GM19372 (cell line): ENCODE results near the gene ZNF593.

Experiments
- ATAC-seq: cut with Tn5 transposase; IDR thresholded peaks from one replicate; pipeline ENCODE4 v1.9.1; 2021; ENCODE audit warnings: mild to moderate bottlenecking, low read depth, moderate library complexity; ENCODE audit not compliant: unreplicated experiment

Gene ZNF593

GRCh38 chr1:26168410-26169197 is 1.1 kb upstream of the ZNF593 start, which contains the start of gene C1orf232:
C1orf232 (minus strand) TSS chr1:26168963; CDS start chr1:26168499, 464 bp downstream.
- ATAC-seq: no peak

GRCh38 chr1:26169198-26169554 is 532 bp upstream of the ZNF593 start:
- ATAC-seq: no peak

- ATAC-seq: no peak
These were observed 739 bp downstream of the ZNF593 start for GRCh38 chr1:26170472-26170821.

DNA sequence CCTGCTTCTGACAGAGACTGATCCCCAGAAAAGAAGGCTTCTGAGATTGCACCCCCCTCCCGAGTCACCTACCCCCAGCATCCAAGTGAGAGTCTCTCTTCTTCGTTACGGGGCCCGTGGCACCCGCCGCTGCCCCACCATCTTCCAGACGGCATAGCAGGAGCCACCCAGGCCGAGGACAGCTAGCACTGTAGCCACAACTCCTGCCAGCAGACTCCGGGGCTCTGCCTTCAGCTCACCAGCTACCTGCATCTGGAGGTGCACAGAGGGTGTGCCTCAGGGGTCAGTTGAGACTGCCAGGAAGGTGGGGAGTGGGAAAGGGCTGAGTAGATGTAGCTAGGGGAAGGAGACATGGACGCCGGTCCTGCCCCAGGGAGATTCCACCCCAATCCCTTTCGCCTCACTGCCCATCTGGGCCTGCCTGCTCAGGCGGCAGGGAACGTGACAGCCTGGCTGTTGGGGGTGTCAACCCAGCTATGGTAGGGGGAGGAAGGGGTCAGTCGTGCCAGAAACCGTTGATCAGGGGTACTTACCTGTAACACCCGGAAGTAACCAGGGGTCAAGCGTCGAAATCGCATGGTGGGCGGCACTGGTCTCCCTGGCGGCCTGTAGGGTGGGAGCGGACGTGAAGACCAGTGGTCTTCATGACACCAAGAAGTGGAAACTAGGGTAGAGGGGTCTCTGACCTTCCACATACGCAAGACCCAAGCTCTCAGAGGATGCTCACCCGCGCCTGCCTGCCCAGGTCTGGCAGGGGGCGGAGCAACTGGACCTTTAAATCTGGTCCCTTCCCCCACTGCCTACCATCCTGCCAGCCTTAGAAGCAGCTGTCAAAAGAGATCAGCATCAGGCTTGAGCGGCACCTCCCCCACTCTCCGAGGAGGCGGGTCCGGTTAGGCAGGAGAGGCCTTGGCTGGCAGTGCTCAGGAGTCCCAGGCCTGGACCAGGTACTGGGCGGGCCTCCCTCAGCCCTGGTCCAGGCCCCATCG is 1.7 kb downstream of the ZNF593 start, which contains the start of gene ZNF593OS:
Gene ZNF593OS (minus strand): TSS at position 749 of the 989 bp plus-strand sequence. CDS start 171 bp downstream, at position 578.
- ATAC-seq: no peak

DNA sequence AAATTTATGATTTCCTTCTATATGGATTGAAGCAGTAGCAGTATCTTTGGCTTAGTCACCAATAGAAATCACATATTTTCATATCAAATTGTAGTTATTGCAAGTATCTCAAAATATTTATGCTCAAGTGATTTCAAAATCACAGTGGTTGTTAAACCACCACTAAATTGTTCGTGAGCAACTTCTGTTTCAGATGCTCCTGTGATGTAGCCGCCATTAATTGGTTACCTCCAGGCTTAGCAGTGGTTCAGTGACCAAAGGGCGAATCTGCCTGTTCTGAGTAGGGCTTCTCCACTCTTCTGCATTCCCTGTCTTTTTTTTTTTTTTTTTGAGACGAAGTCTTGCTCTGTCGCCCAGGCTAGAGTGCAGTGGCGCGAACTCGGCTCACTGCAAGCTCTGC is 5.6 kb downstream of the ZNF593 start:
- ATAC-seq: no peak

- ATAC-seq: no peak
These were observed 7.5 kb downstream of the ZNF593 start, which contains the start of gene CNKSR1 for GRCh38 chr1:26177182-26177684. CNKSR1 (plus strand) TSS chr1:26177491; CDS start chr1:26177548, 57 bp downstream.

DNA sequence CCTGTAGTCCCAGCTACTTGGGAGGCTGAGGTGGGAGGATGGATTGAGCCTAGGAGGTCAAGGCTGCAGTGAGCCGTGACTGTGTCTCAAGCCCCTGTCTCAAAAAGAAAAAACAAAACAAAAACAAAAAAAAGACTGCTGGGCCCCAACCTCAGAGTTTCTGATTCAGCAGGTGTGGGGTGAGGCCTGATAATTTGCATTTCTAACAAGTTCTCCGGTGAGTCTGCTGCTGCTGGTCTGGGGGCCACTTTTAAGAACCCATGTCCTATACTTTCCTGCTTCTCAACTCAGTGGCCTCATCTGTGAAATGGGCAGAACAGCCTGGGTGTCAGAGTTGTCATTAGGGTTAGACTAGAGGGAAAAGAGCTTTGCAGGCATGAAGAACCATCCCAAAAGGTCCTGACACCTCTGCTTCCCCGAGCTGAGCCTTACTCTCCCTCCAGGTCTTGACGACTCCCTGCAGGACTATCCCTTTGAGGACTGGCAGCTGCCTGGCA is 10.3 kb downstream of the ZNF593 start:
- no peak for ATAC-seq

DNA sequence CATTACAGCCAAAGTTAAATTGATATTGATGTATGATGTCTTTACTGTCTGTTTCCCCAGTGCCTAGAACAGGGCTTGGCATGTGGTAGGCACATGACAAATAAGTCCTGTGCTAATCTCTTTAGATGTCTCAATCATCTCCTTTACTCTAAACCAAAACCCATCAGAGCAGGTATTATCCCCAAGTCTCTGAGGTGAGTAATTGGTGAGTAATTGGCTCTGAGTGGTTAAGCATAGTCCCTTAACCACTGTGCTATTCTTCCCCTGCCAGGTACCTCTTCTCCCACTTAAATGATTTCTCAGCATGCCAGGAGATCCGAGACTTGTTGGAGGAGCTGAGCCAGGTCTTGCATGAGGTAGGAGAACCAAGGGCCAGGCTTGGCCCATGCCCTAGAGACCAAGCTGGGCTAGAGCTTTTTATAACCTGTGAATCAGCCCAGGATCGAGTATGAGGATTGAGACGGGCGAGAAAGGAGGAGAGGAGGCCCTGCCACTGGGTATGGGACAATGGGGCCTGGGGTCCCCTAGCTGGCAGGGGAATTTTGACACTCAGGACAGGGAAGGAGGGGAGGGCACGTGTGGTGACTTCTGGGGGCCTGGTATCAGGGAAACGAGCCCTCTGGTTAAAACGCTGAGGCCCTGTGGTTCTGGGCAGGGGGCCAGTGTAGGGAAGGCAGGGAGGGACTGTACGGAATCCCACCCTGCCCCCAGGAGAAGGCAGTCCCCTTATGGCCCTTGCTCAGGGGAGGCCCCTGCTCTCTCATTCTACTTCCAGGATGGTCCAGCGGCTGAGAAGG is 12.1 kb downstream of the ZNF593 start:
- no peak for ATAC-seq

DNA sequence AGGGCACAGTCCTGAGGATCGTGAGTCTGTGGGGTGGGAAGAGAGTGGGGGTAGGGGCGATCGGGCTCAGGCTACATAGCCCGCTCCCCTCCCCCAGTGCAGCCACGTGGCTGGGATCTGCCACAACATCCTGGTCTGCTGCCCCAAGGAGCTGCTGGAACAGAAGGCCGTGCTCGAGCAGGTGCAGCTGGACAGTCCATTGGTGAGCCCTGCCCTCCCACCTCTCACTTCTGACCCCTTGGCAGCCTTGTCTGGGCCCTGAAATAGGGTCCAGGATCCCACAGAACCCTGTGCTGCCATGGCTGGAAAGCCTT is 12.6 kb downstream of the ZNF593 start:
- no peak for ATAC-seq

DNA sequence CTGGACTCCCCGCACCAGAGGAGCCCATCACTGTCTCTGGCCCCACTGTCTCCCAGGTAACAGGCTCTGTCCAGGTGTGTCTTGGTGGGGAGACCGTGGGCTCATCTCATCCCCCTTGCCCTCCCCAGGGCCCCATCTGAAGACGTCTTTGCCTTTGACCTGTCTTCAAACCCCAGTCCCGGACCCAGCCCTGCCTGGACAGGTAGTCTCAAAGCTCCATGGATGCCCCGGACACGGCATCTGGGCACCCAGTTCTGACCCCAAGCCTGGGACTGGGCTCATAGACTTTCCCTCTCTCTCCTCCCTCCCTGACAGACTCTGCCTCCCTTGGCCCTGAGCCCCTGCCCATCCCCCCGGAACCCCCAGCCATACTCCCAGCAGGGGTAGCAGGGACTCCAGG is 14.4 kb downstream of the ZNF593 start:
- ATAC-seq: no peak

DNA sequence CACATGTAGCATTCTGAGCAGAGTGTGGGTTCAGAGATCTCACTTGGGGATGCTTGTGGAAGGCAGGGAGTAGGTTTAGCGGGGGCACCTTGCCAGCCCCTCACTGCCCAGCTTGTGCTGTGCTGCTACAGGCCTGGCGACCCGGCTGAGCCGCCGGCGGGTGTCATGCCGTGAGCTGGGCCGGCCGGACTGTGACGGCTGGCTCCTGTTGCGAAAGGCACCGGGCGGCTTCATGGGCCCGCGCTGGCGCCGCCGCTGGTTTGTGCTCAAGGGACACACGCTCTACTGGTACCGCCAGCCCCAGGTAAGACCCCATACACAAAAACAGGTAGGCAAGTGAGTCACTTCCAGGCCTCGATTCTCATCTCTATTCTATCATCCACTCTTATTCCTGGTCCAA is 15.2 kb downstream of the ZNF593 start:
- no peak for ATAC-seq

DNA sequence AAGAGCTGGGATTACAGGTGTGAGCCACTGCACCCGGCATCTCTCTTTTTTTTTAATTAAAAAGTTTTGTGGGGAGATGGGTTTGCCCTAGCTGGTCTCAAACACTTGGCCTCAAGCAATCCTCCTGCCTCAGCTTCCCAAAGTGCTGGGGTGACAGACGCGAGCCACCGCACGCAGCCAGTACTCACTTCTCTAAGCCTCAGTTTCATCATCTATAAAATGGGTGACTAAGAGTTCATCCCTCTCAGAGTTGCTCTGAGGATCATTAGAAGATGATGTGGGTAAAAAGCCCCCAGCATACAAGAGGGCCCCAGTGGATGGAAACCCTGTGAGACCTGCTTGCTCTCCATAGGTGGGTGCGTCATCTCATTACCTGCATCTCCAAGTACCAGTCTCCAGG is 18.2 kb downstream of the ZNF593 start:
- no peak for ATAC-seq

DNA sequence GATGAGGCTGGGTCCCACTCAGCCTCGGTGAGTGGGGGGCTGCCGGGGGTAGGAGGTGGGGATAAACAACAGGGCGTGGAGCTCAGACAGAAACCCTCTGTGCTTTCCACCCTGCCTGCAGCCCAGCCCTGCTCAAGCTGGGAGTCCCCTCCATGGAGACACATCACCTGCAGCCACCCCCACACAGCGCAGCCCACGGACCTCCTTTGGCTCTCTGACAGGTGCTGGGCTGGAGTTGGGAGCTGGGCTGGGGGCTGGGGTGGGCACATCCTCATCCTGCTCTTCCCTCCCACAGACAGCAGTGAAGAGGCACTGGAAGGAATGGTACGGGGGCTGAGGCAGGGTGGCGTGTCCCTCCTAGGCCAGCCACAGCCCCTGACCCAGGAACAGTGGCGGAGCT is 18.8 kb downstream of the ZNF593 start:
- no peak for ATAC-seq

DNA sequence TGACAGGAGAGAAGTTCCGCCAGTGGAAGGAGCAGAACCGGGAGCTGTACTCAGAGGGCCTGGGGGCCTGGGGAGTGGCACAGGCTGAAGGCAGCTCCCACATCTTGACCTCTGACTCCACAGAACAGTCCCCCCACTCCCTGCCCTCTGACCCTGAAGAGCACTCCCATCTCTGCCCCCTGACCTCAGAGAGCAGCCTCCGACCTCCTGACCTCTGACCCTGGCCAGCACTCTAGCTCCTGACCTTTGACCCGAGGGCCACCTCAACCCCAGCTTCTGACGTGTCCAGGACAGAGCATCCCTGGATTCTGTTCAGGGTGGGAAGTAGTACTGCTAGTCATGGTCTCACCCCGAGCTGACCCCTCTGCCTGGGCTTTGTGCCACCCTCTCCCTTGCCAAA is 19.6 kb downstream of the ZNF593 start:
- ATAC-seq: no peak

GRCh38 chr1:26189751-26190275 is 20.1 kb downstream of the ZNF593 start:
- no peak for ATAC-seq

GRCh38 chr1:26190373-26190987 is 20.8 kb downstream of the ZNF593 start, which contains the start of gene CATSPER4:
CATSPER4 (plus strand) TSS chr1:26190602; CDS start chr1:26190628, 26 bp downstream.
- ATAC-seq: no peak

DNA sequence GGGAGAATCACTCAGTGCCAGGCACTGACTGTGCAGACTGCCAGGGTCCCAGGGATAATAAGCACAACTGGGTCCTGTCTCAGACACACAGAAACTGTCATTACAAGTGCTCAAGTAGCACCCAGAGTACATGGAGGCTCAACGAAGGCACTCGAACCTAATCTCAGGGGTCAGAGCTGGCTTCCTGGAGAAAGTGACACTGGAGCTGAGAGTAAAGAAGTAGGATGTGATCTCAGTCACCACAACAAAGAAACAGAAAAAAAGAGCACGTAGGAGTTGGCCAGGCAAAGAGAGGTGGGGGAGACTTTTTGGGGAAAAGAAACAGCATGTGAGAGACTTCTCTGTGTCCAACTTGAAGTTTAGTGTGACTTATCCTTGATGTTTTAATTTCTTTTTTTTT is 22.0 kb downstream of the ZNF593 start:
- ATAC-seq: no peak

DNA sequence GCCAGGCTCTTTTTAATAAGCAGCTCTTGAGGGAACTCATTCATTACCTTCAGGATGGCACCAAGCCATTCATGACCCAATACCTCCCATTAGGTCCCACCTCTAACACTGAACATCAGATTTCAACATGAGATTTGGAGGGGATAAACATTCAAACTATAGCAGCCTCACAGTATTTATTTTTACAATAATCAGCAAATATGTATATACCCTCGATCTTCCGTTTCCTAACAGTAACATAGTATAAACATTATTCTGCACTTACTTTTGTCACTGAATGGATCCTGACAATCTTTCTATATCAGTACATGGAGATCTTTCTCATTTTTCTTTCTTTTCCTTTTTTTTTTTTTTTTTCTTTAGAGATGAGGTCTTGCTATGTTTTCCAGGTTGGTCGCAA is 26.1 kb downstream of the ZNF593 start:
- ATAC-seq: no peak

DNA sequence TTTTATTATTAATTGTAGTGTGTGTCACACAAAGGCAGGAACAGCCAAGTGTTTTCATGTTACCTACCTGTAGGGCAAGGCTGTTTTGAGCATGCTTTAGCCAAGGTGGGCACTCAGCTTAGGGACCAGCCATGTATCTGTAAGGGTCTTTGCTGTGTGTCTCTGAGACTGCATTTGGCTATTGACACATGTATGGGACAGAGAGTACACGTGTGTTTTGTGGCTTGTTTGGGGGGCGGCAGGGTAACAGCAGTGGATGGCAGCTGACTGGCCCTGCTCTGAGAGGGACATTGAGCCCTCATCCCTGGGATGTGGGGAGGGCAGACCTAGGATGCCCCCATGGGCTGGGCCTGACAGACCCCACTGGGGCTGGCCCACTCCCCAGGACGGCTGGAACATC is 27.6 kb downstream of the ZNF593 start:
- no peak for ATAC-seq

- no peak for ATAC-seq
These were observed 28.1 kb downstream of the ZNF593 start for GRCh38 chr1:26197813-26198212.
